ENCODE data around the gene USP6NL. TPM values are rescaled to one million over a fixed set of nuclear protein-coding genes. Genes with fewer than 3 reads are reported as not detected.

Gene USP6NL
- 26.1 and 29.6 TPM in 2 replicates for total RNA-seq

GRCh38 chr10:11611248-11612020, at the start of gene USP6NL:
TSS of gene USP6NL (minus strand) at chr10:11611650. CDS start at chr10:11597634, 14,016 bp downstream.

Other genes with a start within 250 kb of the USP6NL start
- gene ECHDC3, start 130.7 kb upstream of the USP6NL start, total RNA-seq, result 1.3 and 11.9 TPM in 2 replicates
- 10.0 and 11.8 TPM in 2 replicates for gene PROSER2, start 211.7 kb upstream of the USP6NL start, total RNA-seq

All from vein endothelial cell (primary cell).